Endodermal cell (in vitro differentiated cells): Measurements from ENCODE around the gene ARHGAP6. TPM values are rescaled to one million over a fixed set of nuclear protein-coding genes. Genes with fewer than 3 reads are reported as not detected.
A peak's percentile ranks its signal among the peaks of the same experiment; 100 is the strongest.
"Not testable (repeated sequence)": the region's sequence is repeated elsewhere in the genome, so short reads cannot be mapped to it uniquely, and the experiment has no call there.

Experiments
- DNase-seq: peaks from one replicate; pipeline ENCODE4 v3.0.0-alpha.2; 2017
- H3K27ac ChIP-seq: 2 replicates; pipeline ENCODE4 v1.5.1; 2013; ENCODE audit warnings: mild to moderate bottlenecking, low read depth, low read length, moderate library complexity
- H3K27me3 ChIP-seq: 2 replicates; pipeline ENCODE4 v1.6.1; 2013; ENCODE audit warnings: mild to moderate bottlenecking, low read length, moderate library complexity; ENCODE audit not compliant: insufficient read depth, control insufficient read depth, poor library complexity, severe bottlenecking
- H3K36me3 ChIP-seq: 2 replicates; pipeline ENCODE4 v1.7.0; 2013; ENCODE audit warnings: mild to moderate bottlenecking, low read length, moderate library complexity; ENCODE audit not compliant: control insufficient read depth, insufficient read depth
- H3K4me1 ChIP-seq: one replicate; pipeline ENCODE4 v1.7.0; 2013; ENCODE audit warnings: low read length; ENCODE audit not compliant: control insufficient read depth, insufficient read depth
- H3K4me3 ChIP-seq: 2 replicates; pipeline ENCODE4 v1.5.1; 2013; ENCODE audit warnings: mild to moderate bottlenecking, low read length, moderate library complexity
- H3K9ac ChIP-seq: 2 replicates; pipeline ENCODE4 v1.6.1; 2013; ENCODE audit warnings: mild to moderate bottlenecking, low read length, moderate library complexity; ENCODE audit not compliant: poor library complexity, severe bottlenecking; ENCODE audit errors: extremely low read depth
- H3K9me3 ChIP-seq: 2 replicates; pipeline ENCODE4 v1.6.1; 2013; ENCODE audit warnings: mild to moderate bottlenecking, low read length, moderate library complexity; ENCODE audit not compliant: control insufficient read depth
- H3K27ac Mint-ChIP-seq: 2 replicates; pipeline ENCODE4 v1.8.0; 2020; ENCODE audit warnings: mixed read lengths
- H3K27me3 Mint-ChIP-seq: 2 replicates; pipeline ENCODE4 v1.8.0; 2021; ENCODE audit warnings: mild to moderate bottlenecking, mixed read lengths; ENCODE audit not compliant: insufficient read depth
- H3K36me3 Mint-ChIP-seq: 2 replicates; pipeline ENCODE4 v1.8.0; 2020; ENCODE audit warnings: low read depth, mixed read lengths
- H3K4me1 Mint-ChIP-seq: 2 replicates; pipeline ENCODE4 v1.8.0; 2020; ENCODE audit warnings: mixed read lengths
- H3K4me3 Mint-ChIP-seq: 2 replicates; pipeline ENCODE4 v1.8.0; 2020; ENCODE audit warnings: mild to moderate bottlenecking, moderate library complexity, mixed read lengths
- H3K9me3 Mint-ChIP-seq: 2 replicates; pipeline ENCODE4 v1.8.0; 2020; ENCODE audit warnings: mild to moderate bottlenecking, mixed read lengths
- CTCF ChIP-seq: fragments of 200-600 bp; sonication (generic); conservative IDR thresholded peaks from 2 replicates; pipeline ENCODE4 v1.5.0; 2021; ENCODE audit warnings: antibody characterized with exemption, mild to moderate bottlenecking
- WGBS, 2 experiments: methylation state at CpG; one replicate each; pipeline versions ENCODE4 v1.1.5 to v1.1.7; 2013; ENCODE audit warnings: missing lambda C conversion rate in 2 of 2, mixed read lengths in 1 of 2; ENCODE audit not compliant: insufficient coverage in 1 of 2, insufficient read length in 1 of 2; 5-methylcytosine and 5-hydroxymethylcytosine counted together
- total RNA-seq, 2 donors: library from RNA; stranded (reverse); fragmentation: NEBNext Ultra II Directional in 1 of 2; extraction: Animal tissue kit (Norgen Biotek cat#: 25700) in 1 of 2; gene quantifications; 2 replicates in 1 of 2; 3 replicates in 1 of 2; pipeline ENCODE4 v1.2.1, GENCODE V29; 2021

ARHGAP6 gene
- total RNA-seq, 2 donors from 2014 or later: 0.48 to 0.73 TPM

- WGBS, 2 experiments: 88% methylated on average over 3 of the region's 3 CpGs; no CpG with 5 or more reads in 1 of the 2 experiments
- Histone ChIP-seq H3K27ac (no peak overlapping the region), H3K36me3 (no peaks in the 10 kb centered on the region), H3K4me1 (no peaks in the 10 kb centered on the region), H3K4me3 (no peak overlapping the region), H3K27me3 (no peaks in the 10 kb centered on the region), H3K9me3 (no peaks in the 10 kb centered on the region), H3K9ac (no peak overlapping the region)
- H3K4me1 Mint-ChIP-seq: no peaks in the 10 kb centered on the region
- no peaks in the 10 kb centered on the region for H3K27me3 Mint-ChIP-seq
- no peak overlapping the region for H3K27ac Mint-ChIP-seq
- no peak for TF ChIP-seq CTCF
- no peak overlapping the region for H3K4me3 Mint-ChIP-seq
- H3K9me3 Mint-ChIP-seq: peaks cover 39% of the 10 kb centered on the region
- H3K36me3 Mint-ChIP-seq: no peaks in the 10 kb centered on the region
- DNase-seq: no peak
These were observed 155.9 kb downstream of the ARHGAP6 start for GRCh38 chrX:11509786-11510185.

DNA sequence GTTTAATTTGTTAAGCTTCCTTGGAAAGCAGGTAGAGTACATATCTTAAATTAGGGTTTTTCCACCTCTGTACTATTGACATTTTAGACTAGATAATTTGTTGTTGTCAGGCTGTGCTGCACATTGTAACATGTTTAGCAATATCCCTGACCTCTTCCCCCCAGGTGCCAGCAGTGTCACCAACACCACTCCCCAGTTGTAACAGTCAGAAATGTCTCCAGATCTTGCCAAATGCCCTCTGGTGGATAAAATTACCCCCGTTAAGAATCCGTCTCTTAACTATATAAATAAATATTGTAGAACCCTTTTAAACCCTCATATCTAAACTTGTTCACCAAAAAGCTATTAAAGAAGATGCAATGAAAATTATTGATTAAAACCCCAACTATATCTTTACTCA is 161.5 kb downstream of the ARHGAP6 start:
- H3K27ac ChIP-seq: no peak overlapping the region
- Mint-ChIP-seq H3K27me3 (no peaks in the 10 kb centered on the region), H3K4me3 (no peak overlapping the region), H3K36me3 (no peaks in the 10 kb centered on the region), H3K4me1 (no peaks in the 10 kb centered on the region), H3K27ac (no peak overlapping the region), H3K9me3 (peaks cover 34% of the 10 kb centered on the region)
- no peak for DNase-seq
- peak; percentile 41 for TF ChIP-seq CTCF
- no peak overlapping the region for H3K4me3 ChIP-seq
- no CpG with 5 or more reads among the region's 2 CpGs for WGBS, 2 experiments
- H3K27me3 ChIP-seq: no peaks in the 10 kb centered on the region
- H3K4me1 ChIP-seq: no peaks in the 10 kb centered on the region
- no peak overlapping the region for H3K9ac ChIP-seq
- H3K36me3 ChIP-seq: no peaks in the 10 kb centered on the region
- H3K9me3 ChIP-seq: no peaks in the 10 kb centered on the region

DNA sequence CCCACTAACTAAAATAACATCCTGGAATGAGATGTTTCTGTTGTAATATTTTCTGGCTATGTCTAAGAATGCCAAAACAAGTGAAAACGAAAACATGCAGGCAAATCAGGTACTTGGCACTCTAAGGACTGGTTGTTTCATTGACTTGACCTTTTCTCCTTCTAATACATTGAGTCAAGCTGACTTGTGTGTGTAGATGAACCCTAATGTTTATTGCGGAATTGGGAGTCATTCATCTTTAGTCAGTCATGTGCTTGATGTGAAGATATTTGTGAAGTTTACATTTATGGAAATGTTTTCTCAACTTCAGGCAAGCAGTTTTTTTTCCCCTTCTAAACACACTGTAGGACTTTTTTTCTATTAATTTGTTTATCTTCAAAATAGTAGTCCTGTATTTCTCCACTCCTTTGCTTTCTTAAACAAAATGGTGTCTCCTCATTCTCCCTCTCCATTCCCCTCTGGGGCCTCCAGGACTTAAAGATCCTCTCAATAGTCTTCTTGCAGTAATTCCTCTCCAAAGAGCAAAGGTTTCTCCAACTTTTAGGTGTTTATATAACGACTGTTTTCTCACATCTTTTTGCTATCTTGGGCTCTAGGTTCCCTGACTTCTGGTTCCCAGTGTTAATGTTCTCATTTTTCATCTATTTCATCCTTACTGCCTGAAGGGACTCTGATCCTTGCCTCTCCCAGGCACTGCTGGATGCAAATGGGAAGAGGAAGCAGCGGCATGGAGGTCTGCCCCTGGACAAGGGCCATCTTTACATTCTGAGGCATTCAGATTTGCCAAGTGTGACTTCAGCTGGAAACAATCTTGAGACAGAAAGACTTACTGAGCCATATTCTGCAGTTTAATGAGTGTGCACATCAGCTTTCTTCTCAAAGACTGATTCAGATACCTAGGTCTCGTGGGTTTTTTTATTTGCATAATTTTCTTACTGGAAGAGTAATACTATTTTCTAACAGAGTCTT is 166.4 kb downstream of the ARHGAP6 start:
- H3K9ac ChIP-seq: no peak overlapping the region
- H3K27ac Mint-ChIP-seq: no peak overlapping the region
- H3K27me3 Mint-ChIP-seq: no peaks in the 10 kb centered on the region
- H3K4me3 Mint-ChIP-seq: no peak overlapping the region
- no peaks in the 10 kb centered on the region for H3K9me3 ChIP-seq
- peaks cover 33% of the 10 kb centered on the region for H3K9me3 Mint-ChIP-seq
- H3K27me3 ChIP-seq: no peaks in the 10 kb centered on the region
- no peak overlapping the region for H3K27ac ChIP-seq
- no peak for TF ChIP-seq CTCF
- no peaks in the 10 kb centered on the region for H3K4me1 Mint-ChIP-seq
- H3K4me1 ChIP-seq: no peaks in the 10 kb centered on the region
- no peaks in the 10 kb centered on the region for H3K36me3 ChIP-seq
- DNase-seq: no peak
- no peaks in the 10 kb centered on the region for H3K36me3 Mint-ChIP-seq
- no peak overlapping the region for H3K4me3 ChIP-seq
- WGBS, 2 experiments: 87% methylated on average over 4 of the region's 5 CpGs; no CpG with 5 or more reads in 1 of the 2 experiments

DNA sequence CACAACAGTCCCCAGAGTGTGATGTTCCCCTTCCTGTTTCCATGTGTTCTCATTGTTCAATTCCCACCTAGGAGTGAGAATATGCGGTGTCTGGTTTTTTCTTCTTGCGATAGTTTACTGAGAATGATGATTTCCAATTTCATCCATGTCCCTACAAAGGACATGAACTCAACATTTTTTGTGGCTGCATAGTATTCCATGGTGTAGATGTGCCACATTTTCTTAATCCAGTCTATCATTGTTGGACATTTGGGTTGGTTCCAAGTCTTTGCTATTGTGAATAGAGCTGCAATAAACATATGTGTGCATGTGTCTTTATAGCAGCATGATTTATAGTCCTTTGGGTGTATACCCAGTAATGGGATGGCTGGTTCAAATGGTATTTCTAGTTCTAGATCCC is 174.3 kb downstream of the ARHGAP6 start:
- H3K4me1 ChIP-seq, H3K27me3 ChIP-seq, H3K9ac ChIP-seq, H3K27ac Mint-ChIP-seq, H3K4me3 Mint-ChIP-seq, H3K36me3 ChIP-seq, H3K36me3 Mint-ChIP-seq, H3K27ac ChIP-seq, H3K4me3 ChIP-seq, H3K9me3 ChIP-seq, DNase-seq, H3K4me1 Mint-ChIP-seq, H3K27me3 Mint-ChIP-seq: not testable (repeated sequence)
- peaks cover 43% of the 10 kb centered on the region for H3K9me3 Mint-ChIP-seq
- WGBS, 2 experiments: no CpG with 5 or more reads among the region's 2 CpGs
